Panc1 (cell line): ENCODE results near the gene SLC13A1. TPM values are rescaled to one million over a fixed set of nuclear protein-coding genes. Genes with fewer than 3 reads are reported as not detected.

Experiments used
- ATAC-seq: fragments of 200-7000 bp; cut with Tn5 transposase; 2 replicates; pipeline ENCODE4 v1.9.1; 2020; ENCODE audit warnings: mild to moderate bottlenecking, moderate library complexity
- BruUV-seq: library from RNA; stranded (reverse); fragments of 400-500 nt; replicated peaks from 2 replicates; lab custom pipeline; 2021; lab: Mats Ljungman, UMichigan
- CTCF ChIA-PET: fragments of 300-600 bp; sonication (Branson Sonifier 250); formaldehyde crosslinking; loops from one replicate; lab custom pipeline; 2022; ENCODE audit warnings: antibody characterized with exemption; lab: Charles Lee
- POLR2A ChIA-PET: fragments of 300-600 bp; sonication (Branson Sonifier 250); formaldehyde crosslinking; loops from one replicate; lab custom pipeline; 2022; ENCODE audit warnings: antibody characterized with exemption; lab: Charles Lee
- DNase-seq: peaks from one replicate; pipeline ENCODE4 v3.0.0-alpha.2; 2010; ENCODE audit warnings: low read depth, low spot score
- H3K27ac ChIP-seq: 2 replicates; pipeline ENCODE4 v1.5.1; 2011; ENCODE audit warnings: mild to moderate bottlenecking, low read length, inconsistent platforms
- H3K27me3 ChIP-seq: fragments of 200-500 bp; sonication (Bioruptor generic); 2 replicates; pipeline ENCODE4 v1.6.0; 2014; ENCODE audit warnings: low read length, inconsistent platforms; ENCODE audit not compliant: control insufficient read depth, insufficient read depth
- H3K36me3 ChIP-seq: fragments of 200-500 bp; sonication (Bioruptor generic); 2 replicates; pipeline ENCODE4 v1.5.1; 2014; ENCODE audit warnings: inconsistent platforms, mild to moderate bottlenecking, low read length, moderate library complexity; ENCODE audit not compliant: control insufficient read depth, insufficient read depth
- H3K4me1 ChIP-seq: 2 replicates; pipeline ENCODE4 v1.5.1; 2011; ENCODE audit warnings: inconsistent platforms, mild to moderate bottlenecking, low read length, moderate library complexity; ENCODE audit not compliant: control insufficient read depth, insufficient read depth
- H3K4me3 ChIP-seq, 2 experiments: 2 replicates each; pipeline ENCODE4 v1.5.1; 2011 to 2012; ENCODE audit warnings: low read depth in 2 of 2, low read length in 2 of 2, mild to moderate bottlenecking in 2 of 2, inconsistent platforms in 1 of 2, moderate library complexity in 1 of 2
- H3K9me3 ChIP-seq: fragments of 200-500 bp; sonication (Bioruptor generic); 2 replicates; pipeline ENCODE4 v1.5.1; 2014; ENCODE audit warnings: low read depth, mild to moderate bottlenecking, inconsistent platforms, low read length, moderate library complexity; ENCODE audit not compliant: control insufficient read depth, insufficient read depth
- POLR2AphosphoS5 ChIP-seq: IDR thresholded peaks from 2 replicates; pipeline ENCODE4 v1.6.1; 2012; ENCODE audit warnings: mild to moderate bottlenecking, low read depth, low read length, moderate library complexity
- SIN3A ChIP-seq: IDR thresholded peaks from 2 replicates; pipeline ENCODE4 v1.6.1; 2012; ENCODE audit warnings: low read depth, mild to moderate bottlenecking, low read length, moderate library complexity, borderline replicate concordance; ENCODE audit not compliant: insufficient read depth
- TCF7L2 ChIP-seq: IDR thresholded peaks from 2 replicates; pipeline ENCODE4 v1.6.1; 2011; ENCODE audit warnings: mild to moderate bottlenecking, low read depth, low read length, inconsistent platforms
- in situ Hi-C: cut with HindIII; loops from 2 replicates; pipeline ENCODE4 v1.10.0; 2016; ENCODE audit warnings: low sequenced_read_pairs, low pct_unique_long_range_greater_than_20kb
- intact Hi-C: fragments of 100-400 bp; cut with micrococcal nuclease; formaldehyde crosslinking; loops from one replicate; pipeline ENCODE4 v1.10.0; 2022; ENCODE audit not compliant: unreplicated experiment
- total RNA-seq: library from RNA; stranded (reverse); gene quantifications from one replicate; pipeline ENCODE4 v1.2.1, GENCODE V29; 2021; ENCODE audit not compliant: unreplicated experiment
- TF ChIP-seq, protein P1 (sequence below): fragments of 450-650 bp; IDR thresholded peaks from 2 replicates; pipeline ENCODE4 v1.5.1; 2017; ENCODE audit warnings: mild to moderate bottlenecking
- TF ChIP-seq, protein P2 (sequence below), 2 experiments: IDR thresholded peaks; 2 replicates each; pipeline ENCODE4 v1.6.1; 2011 to 2012; ENCODE audit warnings: low read depth in 2 of 2, control low read depth in 1 of 2, low read length in 1 of 2, mild to moderate bottlenecking in 1 of 2, moderate library complexity in 1 of 2; ENCODE audit not compliant: insufficient read depth in 1 of 2

The SLC13A1 gene
- total RNA-seq, 1 experiment from 2014 or later: not detected

DNA sequence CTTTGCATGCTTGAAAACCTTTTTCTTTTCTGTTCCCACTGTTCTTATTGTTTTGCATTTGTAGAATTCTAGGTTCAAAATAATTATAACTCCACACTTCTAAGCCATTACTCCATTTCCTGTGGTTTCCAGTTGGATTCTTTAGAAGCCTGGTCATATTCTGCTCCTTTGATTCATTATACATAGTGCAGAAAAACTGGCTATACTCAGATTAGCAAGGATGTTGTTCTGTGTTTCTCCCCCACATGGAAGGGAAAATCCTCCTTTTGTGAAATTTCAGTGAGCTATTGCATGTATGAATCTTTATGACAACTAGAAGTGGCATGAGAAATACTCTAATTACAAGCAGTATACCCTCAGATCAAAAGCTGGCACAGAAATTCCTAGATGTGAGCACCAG is 79.5 kb downstream of the SLC13A1 start:
- Histone ChIP-seq H3K27me3 (no peaks in the 10 kb centered on the region), H3K4me1 (no peaks in the 10 kb centered on the region), H3K9me3 (no peaks in the 10 kb centered on the region), H3K27ac (no peak overlapping the region), H3K36me3 (no peaks in the 10 kb centered on the region), H3K4me3 (no peak overlapping the region)
- DNase-seq (no peak), ATAC-seq (no peak)
- ChIA-PET POLR2A (no interaction called here), CTCF (no interaction called here)
- BruUV-seq: no TSS peak
- intact Hi-C loops: no loop called here
- TF ChIP-seq TCF7L2: no peak
- TF ChIP-seq POLR2AphosphoS5: no peak
- TF ChIP-seq SIN3A: no peak
- TF ChIP-seq, protein P1, sequence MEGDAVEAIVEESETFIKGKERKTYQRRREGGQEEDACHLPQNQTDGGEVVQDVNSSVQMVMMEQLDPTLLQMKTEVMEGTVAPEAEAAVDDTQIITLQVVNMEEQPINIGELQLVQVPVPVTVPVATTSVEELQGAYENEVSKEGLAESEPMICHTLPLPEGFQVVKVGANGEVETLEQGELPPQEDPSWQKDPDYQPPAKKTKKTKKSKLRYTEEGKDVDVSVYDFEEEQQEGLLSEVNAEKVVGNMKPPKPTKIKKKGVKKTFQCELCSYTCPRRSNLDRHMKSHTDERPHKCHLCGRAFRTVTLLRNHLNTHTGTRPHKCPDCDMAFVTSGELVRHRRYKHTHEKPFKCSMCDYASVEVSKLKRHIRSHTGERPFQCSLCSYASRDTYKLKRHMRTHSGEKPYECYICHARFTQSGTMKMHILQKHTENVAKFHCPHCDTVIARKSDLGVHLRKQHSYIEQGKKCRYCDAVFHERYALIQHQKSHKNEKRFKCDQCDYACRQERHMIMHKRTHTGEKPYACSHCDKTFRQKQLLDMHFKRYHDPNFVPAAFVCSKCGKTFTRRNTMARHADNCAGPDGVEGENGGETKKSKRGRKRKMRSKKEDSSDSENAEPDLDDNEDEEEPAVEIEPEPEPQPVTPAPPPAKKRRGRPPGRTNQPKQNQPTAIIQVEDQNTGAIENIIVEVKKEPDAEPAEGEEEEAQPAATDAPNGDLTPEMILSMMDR: no peak
- TF ChIP-seq, protein P2, sequence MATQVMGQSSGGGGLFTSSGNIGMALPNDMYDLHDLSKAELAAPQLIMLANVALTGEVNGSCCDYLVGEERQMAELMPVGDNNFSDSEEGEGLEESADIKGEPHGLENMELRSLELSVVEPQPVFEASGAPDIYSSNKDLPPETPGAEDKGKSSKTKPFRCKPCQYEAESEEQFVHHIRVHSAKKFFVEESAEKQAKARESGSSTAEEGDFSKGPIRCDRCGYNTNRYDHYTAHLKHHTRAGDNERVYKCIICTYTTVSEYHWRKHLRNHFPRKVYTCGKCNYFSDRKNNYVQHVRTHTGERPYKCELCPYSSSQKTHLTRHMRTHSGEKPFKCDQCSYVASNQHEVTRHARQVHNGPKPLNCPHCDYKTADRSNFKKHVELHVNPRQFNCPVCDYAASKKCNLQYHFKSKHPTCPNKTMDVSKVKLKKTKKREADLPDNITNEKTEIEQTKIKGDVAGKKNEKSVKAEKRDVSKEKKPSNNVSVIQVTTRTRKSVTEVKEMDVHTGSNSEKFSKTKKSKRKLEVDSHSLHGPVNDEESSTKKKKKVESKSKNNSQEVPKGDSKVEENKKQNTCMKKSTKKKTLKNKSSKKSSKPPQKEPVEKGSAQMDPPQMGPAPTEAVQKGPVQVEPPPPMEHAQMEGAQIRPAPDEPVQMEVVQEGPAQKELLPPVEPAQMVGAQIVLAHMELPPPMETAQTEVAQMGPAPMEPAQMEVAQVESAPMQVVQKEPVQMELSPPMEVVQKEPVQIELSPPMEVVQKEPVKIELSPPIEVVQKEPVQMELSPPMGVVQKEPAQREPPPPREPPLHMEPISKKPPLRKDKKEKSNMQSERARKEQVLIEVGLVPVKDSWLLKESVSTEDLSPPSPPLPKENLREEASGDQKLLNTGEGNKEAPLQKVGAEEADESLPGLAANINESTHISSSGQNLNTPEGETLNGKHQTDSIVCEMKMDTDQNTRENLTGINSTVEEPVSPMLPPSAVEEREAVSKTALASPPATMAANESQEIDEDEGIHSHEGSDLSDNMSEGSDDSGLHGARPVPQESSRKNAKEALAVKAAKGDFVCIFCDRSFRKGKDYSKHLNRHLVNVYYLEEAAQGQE (IDR thresholded peaks at IDR 0.05; ENCODE audit: insufficient read depth in 1 of 2, low read depth in 2 of 2, low read length in 1 of 2): no peak
- in situ Hi-C loops: no loop called here

DNA sequence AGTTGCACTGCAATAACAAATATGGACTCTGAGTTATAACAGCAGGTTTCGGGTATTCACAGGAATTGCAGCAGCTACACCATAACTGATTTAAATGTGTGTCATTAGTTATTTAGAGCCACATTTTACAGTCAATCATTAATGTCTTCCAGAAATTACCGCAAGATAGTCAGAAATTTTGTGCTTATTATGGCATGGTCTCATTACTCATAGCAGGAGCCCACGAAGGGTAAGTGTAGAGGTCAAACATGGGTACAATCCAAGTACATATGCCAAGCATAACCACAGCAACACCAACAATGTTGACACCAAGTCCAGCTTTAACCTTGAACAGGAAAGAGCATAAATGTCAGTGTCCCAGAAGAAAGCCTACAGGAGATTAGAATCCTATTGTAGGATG is 84.4 kb downstream of the SLC13A1 start:
- no peak for DNase-seq
- POLR2A ChIA-PET: no interaction called here
- Histone ChIP-seq H3K27ac (no peak overlapping the region), H3K27me3 (no peaks in the 10 kb centered on the region), H3K9me3 (no peaks in the 10 kb centered on the region), H3K36me3 (no peaks in the 10 kb centered on the region), H3K4me3 (no peak overlapping the region), H3K4me1 (no peaks in the 10 kb centered on the region)
- in situ Hi-C loops: no loop called here
- TF ChIP-seq, protein P2 (IDR thresholded peaks at IDR 0.05; ENCODE audit: insufficient read depth in 1 of 2, low read depth in 2 of 2, low read length in 1 of 2): no peak
- TF ChIP-seq POLR2AphosphoS5: no peak
- TF ChIP-seq SIN3A: no peak
- TF ChIP-seq, protein P1: no peak
- no peak for TF ChIP-seq TCF7L2
- CTCF ChIA-PET: no interaction called here
- ATAC-seq: no peak
- BruUV-seq: no TSS peak
- intact Hi-C loops: no loop called here
